Frontal cortex (tissue), 4 donors: ENCODE measurements around the gene ACO2. TPM values are rescaled to one million over a fixed set of nuclear protein-coding genes. Genes with fewer than 3 reads are reported as not detected.
A peak's percentile ranks its signal among the peaks of the same experiment; 100 is the strongest.
"Not testable (repeated sequence)": the region's sequence is repeated elsewhere in the genome, so short reads cannot be mapped to it uniquely, and the experiment has no call there.

ENCODE experiments used
- DNase-seq, 2 donors: peaks; one replicate each; pipeline ENCODE4 v3.0.0; 2012; ENCODE audit warnings: low spot score in 2 of 2
- FAIRE-seq: peaks from 2 replicates; lab custom pipeline; 2012; peaks lifted over from hg19 to GRCh38; lab: Jason Lieb, UNC
- total RNA-seq: library from RNA; depleted of rRNA; stranded (reverse); fragments of >200 nt; gene quantifications from one replicate; pipeline ENCODE4 v1.2.3, GENCODE V29; 2014
- donor health status: control.
- donor health status: control.
- donor health status: control.

Gene ACO2
- total RNA-seq, 1 donor from 2014 or later: 72.2 TPM

- FAIRE-seq (no peak), DNase-seq (no peak)
These were observed 65.3 kb downstream of the ACO2 start for GRCh38 chr22:41534219-41534618.

- no peak for FAIRE-seq
These were observed 66.3 kb downstream of the ACO2 start for GRCh38 chr22:41535244-41535643.

GRCh38 chr22:41537203-41537602, 68.3 kb downstream of the ACO2 start:
- FAIRE-seq (no peak), DNase-seq (no peak)

More at GRCh38 chr22:41535244-41535643, 66.3 kb downstream of the ACO2 start:
- DNase-seq: no peak

GRCh38 chr22:41538583-41538982, 69.7 kb downstream of the ACO2 start:
- DNase-seq: peak in 1 of 2 donors; percentile 55
- FAIRE-seq: no peak

GRCh38 chr22:41539146-41540005, 70.5 kb downstream of the ACO2 start:
- FAIRE-seq (no peak), DNase-seq (no peak)

GRCh38 chr22:41540006-41540315, 71.0 kb downstream of the ACO2 start:
- no peak for FAIRE-seq
- no peak for DNase-seq

GRCh38 chr22:41540365-41540764, 71.4 kb downstream of the ACO2 start:
- FAIRE-seq (no peak), DNase-seq (no peak)

GRCh38 chr22:41541484-41541883, 72.6 kb downstream of the ACO2 start:
- FAIRE-seq (no peak), DNase-seq (no peak)

GRCh38 chr22:41542224-41542623, 73.3 kb downstream of the ACO2 start:
- DNase-seq (no peak), FAIRE-seq (no peak)

GRCh38 chr22:41543854-41544670, 75.1 kb downstream of the ACO2 start, which contains the start of gene POLR3H:
Gene POLR3H (minus strand): TSS chr22:41544470. CDS start chr22:41544101, 369 bp downstream.
- peak; percentile 40 for FAIRE-seq
- peak; percentile 96 to 98 for DNase-seq

GRCh38 chr22:41544671-41545476, 76.0 kb downstream of the ACO2 start:
- FAIRE-seq (no peak), DNase-seq (no peak)

- no peak for DNase-seq
- FAIRE-seq: no peak
These were observed 79.9 kb downstream of the ACO2 start for GRCh38 chr22:41548830-41549211.

- DNase-seq (no peak), FAIRE-seq (no peak)
These were observed 82.1 kb downstream of the ACO2 start for GRCh38 chr22:41550952-41551491.

GRCh38 chr22:41551877-41552582, 83.1 kb downstream of the ACO2 start:
- no peak for DNase-seq

GRCh38 chr22:41555325-41555982, 86.5 kb downstream of the ACO2 start:
- DNase-seq (no peak), FAIRE-seq (no peak)

More at GRCh38 chr22:41551877-41552582, 83.1 kb downstream of the ACO2 start:
- FAIRE-seq: no peak

- DNase-seq: no peak
- no peak for FAIRE-seq
These were observed 87.6 kb downstream of the ACO2 start for GRCh38 chr22:41556561-41556960.

- no peak for FAIRE-seq
- DNase-seq: peak in 1 of 2 donors; percentile 71
These were observed 88.7 kb downstream of the ACO2 start for GRCh38 chr22:41557401-41558240.

- FAIRE-seq, DNase-seq: not testable (repeated sequence)
These were observed 89.3 kb downstream of the ACO2 start for GRCh38 chr22:41558241-41558630.
